ENCODE results near the gene CTRB2.
"Not testable (repeated sequence)": the region's sequence is repeated elsewhere in the genome, so short reads cannot be mapped to it uniquely, and the experiment has no call there.

The CTRB2 gene

DNA sequence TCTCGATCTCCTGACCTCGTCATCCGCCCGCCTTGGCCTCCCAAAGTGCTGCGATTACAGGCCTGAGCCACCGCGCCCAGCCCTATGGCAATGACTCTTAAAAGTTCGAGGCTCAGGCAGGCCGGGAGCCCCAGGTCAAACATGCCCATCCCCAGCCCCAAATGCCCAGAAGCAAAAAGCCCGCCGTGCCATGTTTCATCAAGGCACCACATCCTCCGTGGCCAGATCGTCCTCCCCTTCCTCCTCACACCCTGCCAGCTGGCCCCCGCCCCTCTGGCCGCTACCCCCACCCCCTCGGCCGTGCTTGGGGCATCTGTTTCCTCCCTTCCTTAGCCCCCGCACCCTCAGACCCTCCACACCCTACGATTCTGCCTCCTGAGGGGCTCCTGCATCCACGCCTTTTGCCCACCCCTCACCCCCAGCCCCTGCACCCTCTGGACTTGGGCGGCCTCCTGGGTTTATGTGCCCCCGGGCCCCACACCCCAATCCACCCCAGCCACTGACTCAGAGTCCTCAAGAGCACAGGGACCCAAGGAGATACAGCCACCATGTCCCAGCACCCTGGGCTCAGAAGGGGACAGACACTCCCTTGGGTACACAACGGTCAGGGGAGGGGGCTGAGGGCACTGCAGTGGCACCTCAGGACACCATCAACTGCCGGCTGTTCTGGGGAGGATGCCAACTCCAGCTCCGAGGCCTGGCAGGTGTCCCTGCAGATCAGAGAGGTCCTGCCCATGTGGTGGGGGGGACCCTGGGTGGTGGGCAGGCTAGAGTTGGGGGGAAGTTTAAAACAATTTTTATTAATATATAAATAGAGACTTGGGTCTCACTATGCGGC, 18.9 kb upstream of the CTRB2 start:
- DNase-seq, result no peak

DNA sequence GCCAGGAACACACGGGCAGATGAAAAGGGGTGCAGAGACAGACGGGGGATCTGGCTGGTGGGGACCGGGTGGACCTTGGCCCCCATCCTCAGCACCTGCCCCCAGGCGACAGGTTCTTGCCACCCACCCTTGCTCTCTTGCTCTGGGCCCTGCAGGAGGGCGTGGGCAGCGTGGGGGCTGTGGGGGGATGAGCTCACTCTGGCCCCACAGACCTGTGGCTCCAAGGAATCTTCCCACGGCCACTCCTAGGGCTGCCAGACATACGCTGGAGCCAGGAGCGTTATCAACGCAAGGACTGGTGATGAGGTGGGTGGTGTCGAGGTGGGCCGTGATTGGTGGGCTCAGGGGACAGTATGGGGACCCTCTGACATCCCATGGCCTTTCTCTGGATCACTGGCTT, 18.1 kb upstream of the CTRB2 start:
- no peak for DNase-seq

DNA sequence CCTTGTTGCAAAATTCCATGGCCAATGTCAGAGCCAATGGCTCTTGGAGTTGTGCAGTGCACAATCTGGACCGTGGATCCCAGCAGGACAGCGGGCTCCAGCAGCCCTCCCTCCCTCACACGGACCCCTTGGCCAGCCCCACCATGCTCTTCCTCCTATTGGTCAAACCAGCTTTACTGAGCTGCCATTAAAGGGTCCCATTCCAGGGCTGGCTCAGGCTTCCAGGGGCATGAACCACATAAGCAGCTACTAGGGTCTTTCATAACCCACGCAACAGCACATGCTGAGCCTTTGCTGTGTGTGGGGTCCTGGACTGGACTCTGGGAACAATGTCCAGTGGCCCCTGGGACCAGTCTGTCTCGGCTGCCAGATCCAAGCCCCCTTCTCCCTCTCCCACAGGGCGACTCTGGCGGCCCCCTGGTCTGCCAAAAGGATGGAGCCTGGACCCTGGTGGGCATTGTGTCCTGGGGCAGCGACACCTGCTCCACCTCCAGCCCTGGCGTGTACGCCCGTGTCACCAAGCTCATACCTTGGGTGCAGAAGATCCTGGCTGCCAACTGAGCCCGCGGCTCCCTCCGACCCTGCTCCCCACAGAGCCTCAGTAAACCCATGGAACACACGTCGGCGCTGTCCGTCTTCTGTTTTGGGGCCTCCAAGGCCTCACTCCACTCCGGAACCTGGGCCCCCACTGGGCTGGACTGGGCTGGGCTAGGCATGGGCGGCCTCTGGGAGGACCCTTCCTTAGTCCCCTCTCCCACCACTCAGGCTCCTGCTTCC, 17.5 kb upstream of the CTRB2 start:
- DNase-seq, result no peak

- not testable (repeated sequence) for DNase-seq
Observed at GRCh38 chr16:75223129-75223528, 16.2 kb upstream of the CTRB2 start.

GRCh38 chr16:75222271-75222783, 15.4 kb upstream of the CTRB2 start:
- DNase-seq, result no peak

GRCh38 chr16:75219838-75220237, 12.9 kb upstream of the CTRB2 start:
- peak; percentile 13 for DNase-seq

GRCh38 chr16:75219088-75219487, 12.1 kb upstream of the CTRB2 start:
- DNase-seq, result no peak

DNA sequence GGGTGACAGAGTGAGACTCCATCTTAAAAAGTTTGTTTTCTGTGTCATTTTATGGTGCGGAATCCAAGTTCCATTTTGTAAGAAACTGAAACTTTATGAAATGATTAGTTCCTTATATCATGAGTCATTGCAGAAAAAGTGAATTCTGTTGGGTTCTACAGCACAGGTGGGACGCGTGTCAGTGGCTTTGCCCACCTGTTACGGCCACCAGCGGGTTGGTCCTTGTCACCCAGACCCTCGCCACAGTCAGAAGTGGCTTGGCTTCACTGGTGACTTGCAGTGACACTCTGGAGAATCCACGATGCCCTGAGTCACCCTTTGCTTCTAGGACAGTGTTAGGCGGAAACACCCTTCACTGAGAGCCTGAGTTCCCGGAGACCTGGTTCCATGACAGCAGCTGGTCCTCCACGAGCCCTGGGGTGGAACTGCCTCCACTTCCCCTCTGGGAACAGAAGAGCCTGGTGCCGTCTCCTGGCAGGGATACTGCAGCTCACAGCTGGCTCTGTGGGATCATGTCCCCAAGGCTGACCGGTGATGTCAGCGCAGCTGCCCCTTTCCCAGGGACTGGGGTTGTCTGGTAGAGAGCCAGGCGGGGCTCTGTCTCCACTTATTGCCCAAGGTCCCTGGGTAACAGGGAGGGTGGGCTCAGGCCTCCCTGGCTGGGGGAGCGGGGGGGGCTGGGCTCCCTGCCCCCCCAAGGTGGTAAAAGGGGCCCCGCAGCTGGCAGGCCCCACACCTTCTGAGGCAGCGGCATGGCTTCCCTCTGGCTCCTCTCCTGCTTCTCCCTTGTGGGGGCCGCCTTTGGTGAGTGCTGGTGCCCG, 11.5 kb upstream of the CTRB2 start, which contains the start of gene CTRB1:
TSS of gene CTRB1 (plus strand) at position 733 of the 821 bp plus-strand sequence. CDS start at position 753, 20 bp downstream.
- DNase-seq, result peak; percentile 14

DNA sequence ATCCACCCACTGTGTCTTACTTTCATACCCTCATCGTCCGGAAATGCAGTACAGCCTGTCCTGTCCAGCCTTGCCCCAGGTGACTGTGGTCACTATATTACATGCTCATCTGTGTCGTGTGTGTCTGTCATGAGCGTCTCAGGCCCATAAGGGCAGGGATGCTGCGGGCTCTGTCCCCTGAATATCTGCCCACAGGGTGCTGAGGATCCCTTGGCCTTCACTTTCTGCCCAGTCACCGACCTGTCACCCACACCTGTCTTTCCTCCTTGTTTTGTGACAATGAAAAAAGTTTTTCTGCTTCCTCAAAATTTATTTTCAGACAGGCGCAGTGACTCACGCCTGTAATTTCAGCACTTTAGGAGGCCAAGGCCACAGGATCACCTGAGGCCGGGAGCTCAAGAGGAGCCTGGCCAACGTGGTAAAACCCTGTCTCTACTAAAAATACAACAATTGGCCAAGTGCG, 10.5 kb upstream of the CTRB2 start:
- no peak for DNase-seq

GRCh38 chr16:75216576-75216975, 9.6 kb upstream of the CTRB2 start:
- no peak for DNase-seq

DNA sequence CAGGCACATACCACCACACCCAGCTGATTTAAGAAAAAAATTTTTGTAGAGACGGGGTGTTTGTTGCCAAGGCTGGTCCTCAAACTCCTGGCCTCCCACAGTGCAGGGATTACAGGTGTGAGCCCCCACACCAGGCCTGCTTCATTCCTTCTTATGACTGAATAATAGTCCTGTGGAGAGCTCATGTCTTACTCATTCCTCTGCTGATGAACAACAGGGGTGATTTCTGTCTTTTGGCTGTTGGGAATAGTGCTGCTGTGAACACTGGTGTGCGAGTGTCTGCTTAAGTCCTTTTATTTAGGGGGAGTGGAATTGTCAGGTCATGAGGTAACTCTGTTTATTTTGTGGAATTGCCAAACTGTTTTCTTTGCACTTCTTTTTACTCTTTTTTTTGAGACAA, 9.2 kb upstream of the CTRB2 start:
- no peak for DNase-seq

DNA sequence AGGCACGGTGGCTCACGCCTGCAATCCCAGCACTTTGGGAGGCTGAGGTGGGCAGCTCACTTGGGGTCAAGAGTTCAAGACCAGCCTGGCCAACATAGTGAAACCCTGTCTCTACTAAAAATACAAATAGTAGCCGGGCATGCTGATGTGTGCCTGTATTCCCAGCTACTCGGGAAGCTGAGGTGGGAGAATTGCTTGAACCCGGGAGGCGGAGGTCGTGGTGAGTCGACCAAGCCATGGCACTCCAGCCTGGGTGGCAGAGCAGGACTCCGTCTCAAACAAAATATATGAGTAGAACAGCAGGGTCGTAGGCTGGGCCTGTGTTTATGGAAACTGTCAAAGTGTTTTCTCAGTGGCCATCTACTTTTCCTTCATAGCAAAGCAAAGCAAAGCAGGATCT, 4.3 kb upstream of the CTRB2 start:
- not testable (repeated sequence) for DNase-seq

GRCh38 chr16:75209944-75210343, 3.0 kb upstream of the CTRB2 start:
- no peak for DNase-seq

- DNase-seq, result not testable (repeated sequence)
Observed at GRCh38 chr16:75209514-75209913, 2.6 kb upstream of the CTRB2 start.

GRCh38 chr16:75208861-75209505, 2.0 kb upstream of the CTRB2 start:
- DNase-seq, result no peak

GRCh38 chr16:75208242-75208825, 1.4 kb upstream of the CTRB2 start:
- no peak for DNase-seq

- no peak for DNase-seq
Observed at GRCh38 chr16:75207831-75208230, 870 bp upstream of the CTRB2 start.

DNA sequence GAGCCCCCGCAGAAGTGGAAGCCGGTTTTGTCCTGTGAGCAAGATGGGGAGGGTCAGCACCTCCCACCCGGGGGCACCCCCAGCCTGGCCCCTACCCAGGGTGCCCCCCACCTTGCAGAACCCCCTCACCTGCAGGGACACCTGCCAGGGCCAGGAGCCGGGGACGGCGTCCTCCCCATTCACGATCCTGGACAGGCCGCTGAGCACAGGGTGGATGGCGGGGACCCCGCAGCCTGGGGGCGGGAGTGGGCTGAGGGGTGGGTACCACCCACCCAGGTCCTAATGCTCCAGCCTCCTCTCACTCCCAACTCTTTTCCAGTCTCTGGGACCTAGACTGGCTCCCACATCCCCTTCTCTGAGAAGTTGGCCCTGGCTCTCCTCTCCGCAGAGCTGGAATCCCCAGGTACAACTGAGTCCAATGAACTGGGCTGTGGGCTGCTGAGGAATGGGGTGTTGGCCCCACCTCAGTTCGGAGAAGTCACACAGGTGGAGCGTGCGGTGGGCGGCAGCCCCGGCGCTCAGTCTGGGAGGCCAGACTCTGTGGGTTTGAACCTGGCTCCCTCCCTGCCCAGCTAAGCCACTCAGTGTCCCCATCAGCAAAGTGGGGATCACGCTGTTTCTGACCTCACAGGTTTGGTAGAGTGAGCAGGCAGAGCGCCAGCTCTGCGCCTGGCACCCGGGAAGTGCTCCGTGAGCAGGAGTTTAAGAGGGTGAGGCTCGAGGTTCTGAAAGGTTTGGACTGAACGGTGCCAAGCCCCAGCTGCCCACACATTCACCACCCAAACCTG, 806 bp downstream of the CTRB2 start:
- DNase-seq, result not testable (repeated sequence)

DNA sequence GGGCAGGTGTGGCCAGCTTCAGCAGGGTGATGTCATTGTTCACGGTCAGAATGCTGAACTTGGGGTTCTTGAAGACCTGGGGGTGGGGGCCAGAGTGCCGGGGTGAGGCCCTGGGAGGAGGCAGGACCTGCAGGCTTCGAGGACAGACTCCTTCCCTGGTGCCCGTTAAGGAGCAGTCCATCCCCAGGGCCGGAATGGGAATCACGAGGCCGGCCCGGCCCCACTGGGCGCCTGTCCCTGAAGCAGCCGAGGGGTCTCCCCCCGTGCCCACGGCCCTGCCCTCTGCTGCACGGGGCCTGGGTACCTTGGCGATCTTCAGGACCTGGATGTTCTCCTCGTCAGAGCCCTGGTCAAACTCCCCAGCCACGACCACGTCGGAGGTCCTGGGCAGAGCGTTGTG, 1.5 kb downstream of the CTRB2 start:
- not testable (repeated sequence) for DNase-seq

GRCh38 chr16:75204905-75205304, 2.1 kb downstream of the CTRB2 start:
- not testable (repeated sequence) for DNase-seq

- no peak for DNase-seq
Observed at GRCh38 chr16:75204410-75204758, 2.6 kb downstream of the CTRB2 start.

Data from activated naive CD4-positive, alpha-beta T cell treated with Interleukin-2 at 50 U/mL for 16 hours (primary cell).